ENCODE data around the gene ASTN2.

Gene ASTN2

GRCh38 chr9:117414220-117414905 lies 494 bp downstream of the ASTN2 start:
- no peaks in the 10 kb centered on the region for H4K20me1 ChIP-seq (ENCODE audit: insufficient read depth, low read length)
- no peak overlapping the region for H3K9ac ChIP-seq (ENCODE audit: low read depth, low read length)
- no peaks in the 10 kb centered on the region for H3K9me3 ChIP-seq (ENCODE audit: insufficient read depth, low read length, severe bottlenecking)
- no peaks in the 10 kb centered on the region for H3K36me3 ChIP-seq (ENCODE audit: insufficient read depth, low read length)
- no peaks in the 10 kb centered on the region for H3K4me1 ChIP-seq (ENCODE audit: insufficient read depth, low read length)
- H3K79me2 ChIP-seq (ENCODE audit: insufficient read depth, low read length) = no peaks in the 10 kb centered on the region
- no peak overlapping the region for H2AFZ ChIP-seq (ENCODE audit: low read depth, low read length)
- H3K27ac ChIP-seq (ENCODE audit: low read length) = no peak overlapping the region
- no peak overlapping the region for H3K4me3 ChIP-seq (ENCODE audit: low read depth in 1 of 2, low read length in 2 of 2)
- TF ChIP-seq EZH2 (IDR thresholded peaks at IDR 0.05; ENCODE audit: borderline replicate concordance, low read depth, low read length, severe bottlenecking) = no peak
- TF ChIP-seq, protein P1, sequence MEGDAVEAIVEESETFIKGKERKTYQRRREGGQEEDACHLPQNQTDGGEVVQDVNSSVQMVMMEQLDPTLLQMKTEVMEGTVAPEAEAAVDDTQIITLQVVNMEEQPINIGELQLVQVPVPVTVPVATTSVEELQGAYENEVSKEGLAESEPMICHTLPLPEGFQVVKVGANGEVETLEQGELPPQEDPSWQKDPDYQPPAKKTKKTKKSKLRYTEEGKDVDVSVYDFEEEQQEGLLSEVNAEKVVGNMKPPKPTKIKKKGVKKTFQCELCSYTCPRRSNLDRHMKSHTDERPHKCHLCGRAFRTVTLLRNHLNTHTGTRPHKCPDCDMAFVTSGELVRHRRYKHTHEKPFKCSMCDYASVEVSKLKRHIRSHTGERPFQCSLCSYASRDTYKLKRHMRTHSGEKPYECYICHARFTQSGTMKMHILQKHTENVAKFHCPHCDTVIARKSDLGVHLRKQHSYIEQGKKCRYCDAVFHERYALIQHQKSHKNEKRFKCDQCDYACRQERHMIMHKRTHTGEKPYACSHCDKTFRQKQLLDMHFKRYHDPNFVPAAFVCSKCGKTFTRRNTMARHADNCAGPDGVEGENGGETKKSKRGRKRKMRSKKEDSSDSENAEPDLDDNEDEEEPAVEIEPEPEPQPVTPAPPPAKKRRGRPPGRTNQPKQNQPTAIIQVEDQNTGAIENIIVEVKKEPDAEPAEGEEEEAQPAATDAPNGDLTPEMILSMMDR (IDR thresholded peaks at IDR 0.05; ENCODE audit: borderline replicate concordance, extremely low read depth, low read length, poor library complexity, severe bottlenecking) = no peak
- DNase-seq (no peak), ATAC-seq (ENCODE audit: insufficient read depth, low read depth) (no peak)
- no peaks in the 10 kb centered on the region for H3K27me3 ChIP-seq (ENCODE audit: insufficient read depth, low read length, poor library complexity)
- no peak overlapping the region for H3K4me2 ChIP-seq (ENCODE audit: insufficient read depth, low read length)

- Histone ChIP-seq H3K9me3 (ENCODE audit: insufficient read depth, low read length, severe bottlenecking) (no peaks in the 10 kb centered on the region), H4K20me1 (ENCODE audit: insufficient read depth, low read length) (no peaks in the 10 kb centered on the region), H3K79me2 (ENCODE audit: insufficient read depth, low read length) (no peaks in the 10 kb centered on the region), H3K27ac (ENCODE audit: low read length) (no peak overlapping the region), H3K27me3 (ENCODE audit: insufficient read depth, low read length, poor library complexity) (no peaks in the 10 kb centered on the region), H2AFZ (ENCODE audit: low read depth, low read length) (no peak overlapping the region), H3K9ac (ENCODE audit: low read depth, low read length) (no peak overlapping the region), H3K4me1 (ENCODE audit: insufficient read depth, low read length) (no peaks in the 10 kb centered on the region), H3K4me3 (ENCODE audit: low read depth in 1 of 2, low read length in 2 of 2) (no peak overlapping the region), H3K4me2 (ENCODE audit: insufficient read depth, low read length) (no peak overlapping the region), H3K36me3 (ENCODE audit: insufficient read depth, low read length) (no peaks in the 10 kb centered on the region)
- DNase-seq (no peak), ATAC-seq (ENCODE audit: insufficient read depth, low read depth) (no peak)
- TF ChIP-seq, protein P1 (IDR thresholded peaks at IDR 0.05; ENCODE audit: borderline replicate concordance, extremely low read depth, low read length, poor library complexity, severe bottlenecking) = no peak
- TF ChIP-seq EZH2 (IDR thresholded peaks at IDR 0.05; ENCODE audit: borderline replicate concordance, low read depth, low read length, severe bottlenecking) = no peak
These were observed 1.3 kb downstream of the ASTN2 start for GRCh38 chr9:117413346-117414219.

DNA sequence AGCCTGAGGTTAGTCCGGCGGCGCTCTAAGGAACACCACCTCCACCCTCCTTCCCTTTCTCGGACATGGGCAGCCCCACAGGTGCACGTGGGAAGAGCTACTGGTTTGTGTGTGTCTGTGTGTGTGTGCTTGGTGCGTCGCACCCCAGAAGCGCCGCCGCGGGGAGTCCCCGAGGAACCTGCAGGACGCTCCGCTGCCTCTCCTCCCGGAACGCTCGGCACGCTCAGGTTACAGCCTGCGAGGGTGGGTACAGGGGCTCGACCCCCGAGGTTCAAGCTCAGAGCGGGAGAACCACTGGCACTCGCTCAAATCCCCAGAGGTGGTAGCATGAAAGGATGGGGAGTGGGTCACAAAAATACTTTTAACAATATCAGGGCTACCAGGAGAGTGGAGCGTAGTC lies 2.0 kb downstream of the ASTN2 start:
- H3K9me3 ChIP-seq (ENCODE audit: insufficient read depth, low read length, severe bottlenecking) = no peaks in the 10 kb centered on the region
- no peaks in the 10 kb centered on the region for H4K20me1 ChIP-seq (ENCODE audit: insufficient read depth, low read length)
- ATAC-seq (ENCODE audit: insufficient read depth, low read depth) = no peak
- H3K4me3 ChIP-seq (ENCODE audit: low read depth in 1 of 2, low read length in 2 of 2) = no peak overlapping the region
- no peak overlapping the region for H3K4me2 ChIP-seq (ENCODE audit: insufficient read depth, low read length)
- TF ChIP-seq EZH2 (IDR thresholded peaks at IDR 0.05; ENCODE audit: borderline replicate concordance, low read depth, low read length, severe bottlenecking) = no peak
- TF ChIP-seq, protein P1 (IDR thresholded peaks at IDR 0.05; ENCODE audit: borderline replicate concordance, extremely low read depth, low read length, poor library complexity, severe bottlenecking) = no peak
- H3K27ac ChIP-seq (ENCODE audit: low read length) = no peak overlapping the region
- no peaks in the 10 kb centered on the region for H3K27me3 ChIP-seq (ENCODE audit: insufficient read depth, low read length, poor library complexity)
- H3K79me2 ChIP-seq (ENCODE audit: insufficient read depth, low read length) = no peaks in the 10 kb centered on the region
- no peaks in the 10 kb centered on the region for H3K36me3 ChIP-seq (ENCODE audit: insufficient read depth, low read length)
- no peaks in the 10 kb centered on the region for H3K4me1 ChIP-seq (ENCODE audit: insufficient read depth, low read length)
- H3K9ac ChIP-seq (ENCODE audit: low read depth, low read length) = no peak overlapping the region
- DNase-seq = no peak
- no peak overlapping the region for H2AFZ ChIP-seq (ENCODE audit: low read depth, low read length)

Data from DND-41 (cell line).